Motor neuron (in vitro differentiated cells): Measurements from ENCODE around the gene HTT-AS. TPM values are rescaled to one million over a fixed set of nuclear protein-coding genes. Genes with fewer than 3 reads are reported as not detected.
"Not testable (repeated sequence)": the region's sequence is repeated elsewhere in the genome, so short reads cannot be mapped to it uniquely, and the experiment has no call there.

ENCODE experiments used
- ATAC-seq, 8 experiments: fragments of 200-7000 bp; cut with Tn5 transposase; replicated peaks in 6 of 8; 2 replicates each; pipeline ENCODE4 v1.8.0; 2021; ENCODE audit warnings: mild to moderate bottlenecking in 8 of 8, moderate library complexity in 8 of 8
- H3K27ac ChIP-seq, 2 donors: fragments of 250-450 bp; sonication (Bioruptor Pico); 2 replicates each; pipeline ENCODE4 v1.9.0; 2021; ENCODE audit warnings: antibody characterized with exemption in 2 of 2, mild to moderate bottlenecking in 2 of 2, moderate library complexity in 1 of 2
- H3K4me1 ChIP-seq, 2 donors: fragments of 250-450 bp; sonication (Bioruptor Pico); replicated peaks in 1 of 2; 2 replicates each; pipeline ENCODE4 v1.6.1; 2021; ENCODE audit warnings: antibody characterized with exemption in 2 of 2, mild to moderate bottlenecking in 2 of 2, moderate library complexity in 1 of 2
- H3K4me3 ChIP-seq, 5 donors: fragments of 250-450 bp; sonication (Bioruptor Pico); 2 replicates each; pipeline ENCODE4 v1.9.0; 2021; ENCODE audit warnings: antibody characterized with exemption in 5 of 5, mild to moderate bottlenecking in 5 of 5, moderate library complexity in 4 of 5
- WGBS, 10 experiments: fragments of 450-650 bp; shearing (Covaris generic); methylation state at CpG; one replicate each; pipeline ENCODE4 v1.0.0; 2022; 5-methylcytosine and 5-hydroxymethylcytosine counted together
- in situ Hi-C, 9 experiments: fragments of 400-800 bp; cut with MboI; loops; one replicate each; pipeline ENCODE4 v1.15.0; 2021; ENCODE audit warnings: low sequenced_read_pairs in 9 of 9, low pct_unique_long_range_greater_than_20kb in 2 of 9; ENCODE audit not compliant: unreplicated experiment in 9 of 9
- total RNA-seq, 8 experiments: library from RNA; unstranded; fragments of 300-600 nt; gene quantifications; 2 replicates each; pipeline versions ENCODE4 v1.2.3 to v1.2.4, GENCODE V29; 2022

Gene HTT-AS
- total RNA-seq, 8 experiments from 2014 or later, result not detected

DNA sequence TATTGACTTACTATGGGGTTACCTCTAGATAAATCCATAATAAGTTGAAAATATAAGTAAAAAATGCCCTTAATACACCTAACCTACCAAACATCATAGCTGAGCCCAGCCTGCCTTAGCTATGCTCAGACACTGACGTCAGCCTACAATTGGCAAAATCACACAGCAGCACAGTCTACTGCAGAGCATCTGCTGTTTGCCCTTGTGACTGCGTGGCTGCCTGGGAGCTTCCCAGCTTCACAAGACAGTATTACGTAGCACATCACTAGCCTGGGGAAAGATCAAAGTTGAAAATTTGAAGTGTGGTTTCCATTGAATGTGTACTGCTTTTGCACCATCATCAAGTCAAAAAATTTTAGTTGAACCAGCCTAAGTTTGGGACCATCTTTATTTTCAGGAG is 8.8 kb downstream of the HTT-AS start:
- 28 to 92% (median 62%) methylated on average over 2 to 3 of the region's 3 CpGs; no CpG with 5 or more reads in 4 of the 10 experiments for WGBS, 10 experiments

DNA sequence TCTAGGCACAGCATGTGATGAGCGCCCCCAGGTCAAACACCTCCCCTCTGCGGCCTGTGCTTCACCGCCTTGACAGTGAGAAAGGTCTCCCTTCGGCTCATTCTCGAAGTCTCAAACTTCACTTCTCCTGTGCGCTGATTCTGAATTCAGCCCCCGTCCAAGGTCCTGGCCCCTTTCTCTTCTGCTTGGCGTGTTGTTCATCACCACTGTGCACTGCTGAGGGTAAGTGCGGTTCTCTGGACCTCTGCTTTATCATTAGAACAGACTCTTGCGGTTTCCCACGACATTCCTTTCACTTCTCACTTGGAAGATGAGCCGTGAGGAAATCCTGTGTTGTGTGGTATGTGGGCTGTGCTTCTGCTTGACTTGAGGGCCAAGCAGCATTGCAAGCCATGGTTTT is 11.9 kb downstream of the HTT-AS start:
- 40 to 97% (median 83%) methylated on average over 1 to 7 of the region's 12 CpGs; no CpG with 5 or more reads in 2 of the 10 experiments for WGBS, 10 experiments
- no peak for ATAC-seq
- in situ Hi-C loops, result no loop called here
- no peaks in the 10 kb centered on the region for H3K4me1 ChIP-seq
- no peak overlapping the region for H3K27ac ChIP-seq
- H3K4me3 ChIP-seq, result no peak overlapping the region

More for the DNA sequence above, 8.8 kb downstream of the HTT-AS start:
- H3K4me3 ChIP-seq, result no peak overlapping the region
- no peaks in the 10 kb centered on the region for H3K4me1 ChIP-seq
- no peak overlapping the region for H3K27ac ChIP-seq
- peak in 1 of 8 experiments; percentile 91 for ATAC-seq
- in situ Hi-C loops, result no loop called here

DNA sequence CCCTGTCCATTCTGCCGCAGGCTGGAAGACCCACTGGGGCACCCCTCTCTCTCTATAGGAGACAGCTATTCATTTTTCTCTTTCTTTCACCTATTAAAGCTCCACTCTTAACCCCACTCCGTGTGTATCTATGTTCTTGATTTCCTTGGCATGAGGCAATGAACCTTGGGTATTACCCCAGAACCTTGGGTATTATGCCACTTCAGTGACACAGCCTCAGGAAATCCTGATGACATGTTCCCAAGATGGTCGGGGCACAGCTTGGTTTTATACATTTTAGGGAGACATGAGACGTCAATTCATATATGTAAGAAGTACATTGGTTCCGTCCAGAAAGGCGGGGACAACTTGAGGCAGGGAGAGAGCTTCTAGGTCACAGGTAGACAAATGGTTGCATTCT is 13.4 kb downstream of the HTT-AS start:
- in situ Hi-C loops, result no loop called here
- Histone ChIP-seq H3K4me1 (no peaks in the 10 kb centered on the region), H3K27ac (no peak overlapping the region), H3K4me3 (no peak overlapping the region)
- ATAC-seq, result no peak
- WGBS, 10 experiments, result 50 to 100% (median 82%) methylated on average over 1 to 5 of the region's 6 CpGs; no CpG with 5 or more reads in 3 of the 10 experiments

DNA sequence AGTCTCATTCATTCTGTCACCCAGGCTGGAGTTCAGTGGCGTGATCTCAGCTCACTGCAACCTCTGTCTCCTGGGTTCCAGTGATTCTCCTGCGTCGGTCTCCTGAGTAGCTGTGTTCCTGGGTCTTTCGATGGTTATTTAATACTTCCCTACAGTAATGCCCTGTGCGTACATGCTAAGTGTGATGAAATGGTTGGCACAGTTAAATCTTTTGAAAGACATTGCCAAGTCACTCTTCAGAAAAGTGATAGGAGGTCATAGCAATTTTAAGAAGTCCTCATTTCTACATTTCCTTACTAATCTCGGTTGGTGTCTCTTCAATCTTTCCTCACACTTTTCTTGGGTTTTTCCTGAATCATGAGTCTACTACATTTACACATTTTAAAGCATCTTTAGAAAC is 14.4 kb downstream of the HTT-AS start:
- ATAC-seq, result no peak
- in situ Hi-C loops, result no loop called here
- Histone ChIP-seq H3K4me3 (no peak overlapping the region), H3K4me1 (no peaks in the 10 kb centered on the region), H3K27ac (no peak overlapping the region)
- 20 to 100% (median 88%) methylated on average over 1 to 6 of the region's 6 CpGs for WGBS, 10 experiments

DNA sequence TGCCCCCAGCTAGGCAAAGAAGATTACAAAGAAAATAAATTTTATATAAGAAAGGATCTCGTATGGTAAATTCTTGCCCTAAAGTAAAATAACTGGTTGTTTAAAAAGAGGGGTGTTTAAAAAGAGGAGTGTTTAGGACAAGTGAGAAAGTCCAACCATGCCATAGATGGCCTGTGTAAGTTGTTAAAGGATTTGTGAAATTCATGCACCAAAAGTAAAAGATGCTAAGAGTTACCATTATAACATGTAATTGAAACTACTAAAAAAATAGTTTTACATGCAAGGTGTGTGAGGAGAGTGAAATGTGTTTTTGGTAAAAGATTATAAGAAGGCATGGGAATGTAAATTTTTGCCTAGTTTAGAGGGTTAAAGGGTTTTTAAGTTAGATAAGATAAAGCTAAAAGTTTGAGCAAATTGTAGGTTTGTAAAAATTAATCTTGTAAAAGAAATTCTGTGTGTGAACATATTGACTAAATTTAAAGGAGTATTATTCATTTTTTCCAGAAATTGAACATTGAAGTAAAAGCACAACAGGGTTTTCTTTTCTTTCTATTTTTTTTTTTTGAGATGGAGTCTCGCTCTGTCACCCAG is 20.1 kb downstream of the HTT-AS start:
- H3K27ac ChIP-seq, result no peak overlapping the region
- in situ Hi-C loops, result no loop called here
- no peak for ATAC-seq
- no peaks in the 10 kb centered on the region for H3K4me1 ChIP-seq
- H3K4me3 ChIP-seq, result no peak overlapping the region
- 50 to 100% (median 78%) methylated on average over 1 to 2 of the region's 2 CpGs; no CpG with 5 or more reads in 1 of the 10 experiments for WGBS, 10 experiments

DNA sequence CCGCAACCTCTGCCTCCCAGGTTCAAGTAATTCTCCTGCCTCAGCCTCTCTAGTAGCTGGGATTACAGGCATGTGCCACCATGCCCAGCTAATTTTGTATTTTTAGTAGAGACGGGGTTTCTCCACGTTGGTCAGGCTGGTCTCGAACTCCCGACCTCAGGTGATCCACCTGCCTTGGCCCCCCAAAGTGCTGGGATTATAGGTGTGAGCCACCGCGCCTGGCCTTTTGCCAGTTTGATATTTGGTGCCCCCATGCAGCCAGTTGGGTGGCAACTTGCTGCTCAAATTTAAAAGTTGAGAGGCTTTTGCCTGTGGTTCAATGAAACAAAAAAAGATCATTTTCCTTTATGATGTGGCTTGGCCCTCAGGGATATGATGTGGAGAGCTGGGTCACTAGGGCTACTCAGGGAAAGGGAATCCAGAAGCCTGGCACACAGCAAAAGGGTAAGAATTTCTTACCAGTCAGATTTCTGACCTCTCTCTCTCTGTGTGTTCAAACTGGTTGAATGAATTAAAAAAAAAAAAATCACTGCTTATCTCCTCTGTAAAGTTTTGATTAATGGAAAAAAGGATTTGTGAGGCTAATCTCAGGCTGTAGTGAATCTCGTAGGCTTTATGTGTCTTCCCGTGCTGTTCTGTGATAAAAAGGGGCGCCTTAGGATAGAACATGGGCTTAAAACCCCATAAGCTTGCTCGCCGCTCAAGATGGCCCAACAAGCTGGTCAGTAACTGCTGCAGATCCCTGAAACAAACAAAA is 23.0 kb downstream of the HTT-AS start:
- H3K4me1 ChIP-seq, in situ Hi-C loops, H3K27ac ChIP-seq, ATAC-seq, H3K4me3 ChIP-seq: not testable (repeated sequence)
- WGBS, 10 experiments, result 60 to 100% (median 82%) methylated on average over 1 to 5 of the region's 12 CpGs; no CpG with 5 or more reads in 2 of the 10 experiments

DNA sequence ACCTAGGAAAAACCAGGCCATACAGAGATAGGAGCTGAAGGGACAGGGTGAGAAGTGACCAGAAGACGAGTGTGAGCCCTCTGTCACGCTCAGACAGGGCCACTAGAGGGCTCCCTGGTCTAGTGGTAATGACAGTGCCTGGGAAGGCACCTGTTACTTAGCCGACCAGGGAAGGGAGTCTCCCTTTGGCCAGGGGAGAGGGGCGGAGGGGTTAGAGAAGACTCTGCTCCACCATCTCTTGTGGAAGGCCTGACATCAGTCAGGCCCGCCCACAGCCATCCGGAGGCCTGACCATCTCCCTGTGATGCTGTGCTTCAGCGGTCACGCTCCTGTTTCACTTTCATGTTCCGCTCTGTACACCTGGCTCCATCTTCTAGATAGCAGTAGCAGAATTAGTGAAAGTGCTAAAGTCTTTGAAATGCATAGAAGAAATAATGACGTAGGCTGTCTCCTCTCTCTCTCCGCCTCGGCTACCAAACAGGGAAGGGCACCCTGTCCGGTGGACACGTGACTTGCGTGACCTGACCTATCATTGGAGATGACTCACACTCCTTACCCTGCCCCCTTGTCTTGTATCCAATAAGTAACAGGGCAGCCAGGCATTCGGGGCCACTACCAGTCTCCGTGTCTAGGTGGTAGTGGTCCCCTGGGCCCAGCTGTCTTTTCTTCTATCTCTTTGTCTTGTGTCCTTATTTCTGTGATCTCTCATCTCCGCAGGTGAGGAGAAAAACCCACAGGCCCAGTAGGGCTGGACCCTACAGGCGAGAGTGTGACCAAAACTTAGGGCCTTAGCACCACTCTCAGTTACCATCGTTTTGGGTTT is 26.7 kb downstream of the HTT-AS start:
- in situ Hi-C loops, result no loop called here
- peak; percentile 36 to 92 (median 78) for ATAC-seq
- no peak overlapping the region for H3K27ac ChIP-seq
- 42 to 100% (median 62%) methylated on average over 2 to 11 of the region's 20 CpGs; no CpG with 5 or more reads in 1 of the 10 experiments for WGBS, 10 experiments
- H3K4me1 ChIP-seq, result peaks cover 0 to 11% of the 10 kb centered on the region in 2 donors
- no peak overlapping the region for H3K4me3 ChIP-seq

DNA sequence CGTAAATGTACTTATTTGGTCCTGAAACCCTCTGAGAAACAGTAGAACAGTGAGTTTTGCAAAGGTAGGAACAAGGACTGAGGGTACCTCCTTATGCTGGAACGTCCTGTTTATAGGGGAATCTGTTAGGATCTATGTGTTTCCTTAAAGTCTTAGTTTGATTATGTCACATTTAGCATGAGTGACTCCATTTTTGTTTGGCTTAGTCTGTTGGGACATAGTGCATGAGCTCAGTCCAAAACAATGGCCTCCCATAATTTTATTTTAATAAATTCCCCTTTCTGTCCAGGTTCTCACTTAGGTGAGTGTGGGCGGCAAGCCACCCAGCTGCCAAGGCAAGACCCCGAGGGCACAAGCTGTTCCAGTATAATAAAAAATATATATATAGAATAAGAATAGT is 27.7 kb downstream of the HTT-AS start:
- peaks cover 0 to 21% of the 10 kb centered on the region in 2 donors for H3K4me1 ChIP-seq
- no peak for ATAC-seq
- H3K27ac ChIP-seq, result no peak overlapping the region
- H3K4me3 ChIP-seq, result no peak overlapping the region
- WGBS, 10 experiments, result 11 to 80% (median 47%) methylated on average over 1 to 3 of the region's 4 CpGs; no CpG with 5 or more reads in 3 of the 10 experiments
- in situ Hi-C loops, result no loop called here

DNA sequence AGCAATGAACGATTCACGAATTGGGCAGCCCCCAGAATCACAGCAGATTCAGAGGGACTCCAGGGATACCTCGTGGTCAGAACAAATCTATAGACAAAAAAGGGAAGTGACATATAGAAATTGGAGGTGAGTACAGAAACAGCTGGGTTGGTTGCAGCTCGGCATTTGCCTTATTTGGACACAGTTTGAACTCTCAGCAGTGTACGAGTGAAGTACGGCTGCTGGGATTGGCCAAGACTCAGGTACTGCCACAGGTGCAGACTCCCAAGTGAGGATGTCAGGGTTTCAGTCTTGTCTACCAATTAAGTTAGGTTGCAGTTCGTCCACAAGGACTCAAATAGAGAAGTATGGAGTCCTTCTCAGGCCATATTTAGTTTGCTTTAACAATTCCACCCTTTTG is 28.2 kb downstream of the HTT-AS start:
- no peak overlapping the region for H3K27ac ChIP-seq
- in situ Hi-C loops, result no loop called here
- H3K4me1 ChIP-seq, result peaks cover 0 to 26% of the 10 kb centered on the region in 2 donors
- ATAC-seq, result no peak
- no peak overlapping the region for H3K4me3 ChIP-seq
- 51 to 100% (median 79%) methylated on average over 1 to 7 of the region's 7 CpGs; no CpG with 5 or more reads in 2 of the 10 experiments for whole genome bisulfite sequencing, 10 experiments

DNA sequence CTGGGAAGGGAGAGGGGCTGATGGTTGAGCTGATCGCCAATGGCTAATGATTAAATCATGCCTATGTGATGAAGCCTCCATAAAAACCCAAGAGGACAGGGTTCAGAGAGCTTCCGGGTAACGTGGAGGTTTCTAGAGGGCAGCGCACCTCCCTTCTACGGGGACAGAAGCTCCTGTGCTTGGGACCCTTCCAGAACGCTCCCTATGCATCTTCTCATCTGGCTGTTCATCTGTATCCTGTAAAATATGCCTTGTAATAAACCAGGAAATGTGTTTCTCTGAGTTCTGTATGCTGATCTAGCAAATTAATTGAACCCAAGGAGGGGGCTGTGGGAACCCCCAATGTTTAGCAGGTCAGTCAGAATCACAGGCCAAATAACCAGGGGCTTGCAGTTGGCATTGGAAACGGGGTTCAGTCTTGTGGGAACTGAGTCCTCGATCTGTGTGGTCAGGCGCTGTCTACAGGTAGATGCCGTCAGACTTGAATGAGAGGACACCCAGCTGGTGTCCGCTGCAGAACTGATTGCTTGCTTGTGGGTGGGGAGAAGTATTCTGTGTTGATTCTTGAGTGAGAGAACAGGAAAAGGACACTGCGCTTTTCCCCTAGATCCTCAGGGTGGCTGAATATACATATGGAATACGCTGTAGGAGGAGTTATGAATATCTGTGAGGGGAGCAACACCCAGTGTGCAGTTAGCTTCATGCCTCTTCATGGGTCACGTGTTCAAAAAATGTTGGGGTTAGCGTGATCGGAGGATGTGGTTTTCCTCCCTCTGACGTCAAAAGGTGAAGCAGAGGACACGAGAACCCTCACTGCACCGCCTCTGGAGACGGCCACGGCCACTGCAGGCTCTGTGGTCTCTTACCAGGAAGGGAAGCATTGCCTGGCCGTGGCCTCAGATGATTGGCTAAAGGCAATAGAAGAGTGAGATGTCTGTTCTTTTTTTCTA is 29.2 kb downstream of the HTT-AS start:
- peak in 3 of 8 experiments; percentile 13 to 73 (median 68) for ATAC-seq
- Histone ChIP-seq H3K27ac (no peak overlapping the region), H3K4me3 (no peak overlapping the region), H3K4me1 (peaks cover 0 to 27% of the 10 kb centered on the region in 2 donors)
- in situ Hi-C loops, result no loop called here
- WGBS, 10 experiments, result 34 to 100% (median 72%) methylated on average over 2 to 18 of the region's 22 CpGs; no CpG with 5 or more reads in 1 of the 10 experiments

DNA sequence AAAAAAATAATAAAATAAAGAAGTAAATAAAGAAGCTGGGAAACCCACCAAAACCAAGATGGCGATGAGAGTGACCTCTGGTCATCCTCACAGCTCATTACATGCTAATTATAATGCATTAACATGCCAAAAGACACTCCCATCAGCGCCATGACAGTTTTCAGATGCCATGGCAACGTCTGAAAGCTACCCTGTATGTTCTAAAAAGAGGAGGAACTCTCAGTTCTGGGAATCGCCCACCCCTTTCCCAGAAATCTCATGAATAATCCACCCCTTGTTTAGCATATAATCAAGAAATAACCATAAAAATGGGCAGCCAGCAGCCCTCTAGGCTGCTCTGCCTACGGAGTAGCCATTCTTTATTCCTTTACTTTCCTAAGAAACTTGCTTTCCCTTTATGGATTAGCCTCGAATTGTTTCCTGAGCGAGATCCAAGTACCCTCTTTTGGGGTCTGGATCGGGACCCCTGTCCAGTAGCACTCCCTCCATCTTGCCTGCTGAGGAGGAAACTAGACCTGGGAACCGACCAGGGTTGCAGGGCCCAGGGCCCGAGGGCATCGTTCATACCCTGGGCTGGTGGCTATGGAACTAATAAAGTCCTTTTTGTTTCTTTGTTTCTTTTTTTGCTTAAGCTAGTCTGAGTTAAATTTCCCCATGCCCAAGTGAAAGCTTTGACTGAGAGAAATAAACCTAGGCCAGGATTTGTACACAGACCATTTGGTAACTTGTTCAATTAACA is 30.9 kb downstream of the HTT-AS start:
- peak in 5 of 8 experiments; percentile 4 to 49 (median 16) for ATAC-seq
- Histone ChIP-seq H3K27ac (peak overlapping the region in 1 of 2 donors; percentile 59), H3K4me3 (no peak overlapping the region), H3K4me1 (peaks cover 0 to 27% of the 10 kb centered on the region in 2 donors)
- in situ Hi-C loops, result no loop called here
- 60 to 90% (median 81%) methylated on average over 1 to 7 of the region's 11 CpGs; no CpG with 5 or more reads in 1 of the 10 experiments for WGBS, 10 experiments
